ENCODE data around the gene SLC25A31. TPM values are rescaled to one million over a fixed set of nuclear protein-coding genes. Genes with fewer than 3 reads are reported as not detected.

The SLC25A31 gene
- total and polyA plus RNA-seq, 10 of the 15 experiments (the other 5 are each of a cell fraction or from before 2014, with no cell fraction given) = not detected

DNA sequence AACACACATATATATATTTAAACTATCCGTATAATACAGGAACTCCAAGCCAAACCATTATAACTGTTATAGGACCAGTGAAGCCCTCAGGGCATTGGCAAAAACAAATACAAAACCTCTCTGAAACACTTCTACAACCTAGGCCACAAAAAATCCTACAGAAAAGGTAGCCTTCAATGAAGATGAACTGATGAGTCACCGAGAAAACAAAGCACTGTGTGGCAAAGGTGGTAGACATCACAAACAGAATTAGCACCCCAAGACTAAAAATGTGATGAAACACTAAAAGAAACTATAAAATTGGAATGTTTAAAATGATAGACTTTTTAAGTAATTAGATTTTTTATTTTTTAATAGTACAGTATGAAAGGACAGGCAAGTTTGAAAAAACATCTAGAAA lies 46.4 kb downstream of the SLC25A31 start (continued):
- TF ChIP-seq, protein P1, sequence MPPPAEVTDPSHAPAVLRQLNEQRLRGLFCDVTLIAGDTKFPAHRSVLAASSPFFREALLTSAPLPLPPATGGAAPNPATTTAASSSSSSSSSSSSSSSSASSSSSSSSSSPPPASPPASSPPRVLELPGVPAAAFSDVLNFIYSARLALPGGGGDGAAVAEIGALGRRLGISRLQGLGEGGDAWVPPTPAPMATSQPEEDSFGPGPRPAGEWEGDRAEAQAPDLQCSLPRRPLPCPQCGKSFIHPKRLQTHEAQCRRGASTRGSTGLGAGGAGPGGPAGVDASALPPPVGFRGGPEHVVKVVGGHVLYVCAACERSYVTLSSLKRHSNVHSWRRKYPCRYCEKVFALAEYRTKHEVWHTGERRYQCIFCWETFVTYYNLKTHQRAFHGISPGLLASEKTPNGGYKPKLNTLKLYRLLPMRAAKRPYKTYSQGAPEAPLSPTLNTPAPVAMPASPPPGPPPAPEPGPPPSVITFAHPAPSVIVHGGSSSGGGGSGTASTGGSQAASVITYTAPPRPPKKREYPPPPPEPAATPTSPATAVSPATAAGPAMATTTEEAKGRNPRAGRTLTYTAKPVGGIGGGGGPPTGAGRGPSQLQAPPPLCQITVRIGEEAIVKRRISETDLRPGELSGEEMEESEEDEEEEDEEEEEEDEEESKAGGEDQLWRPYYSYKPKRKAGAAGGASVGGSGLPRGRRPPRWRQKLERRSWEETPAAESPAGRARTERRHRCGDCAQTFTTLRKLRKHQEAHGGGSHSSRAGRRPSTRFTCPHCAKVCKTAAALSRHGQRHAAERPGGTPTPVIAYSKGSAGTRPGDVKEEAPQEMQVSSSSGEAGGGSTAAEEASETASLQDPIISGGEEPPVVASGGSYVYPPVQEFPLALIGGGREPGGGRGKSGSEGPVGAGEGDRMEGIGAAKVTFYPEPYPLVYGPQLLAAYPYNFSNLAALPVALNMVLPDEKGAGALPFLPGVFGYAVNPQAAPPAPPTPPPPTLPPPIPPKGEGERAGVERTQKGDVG (CRISPR knock-in tag; IDR thresholded peaks at IDR 0.05) = no peak

DNA sequence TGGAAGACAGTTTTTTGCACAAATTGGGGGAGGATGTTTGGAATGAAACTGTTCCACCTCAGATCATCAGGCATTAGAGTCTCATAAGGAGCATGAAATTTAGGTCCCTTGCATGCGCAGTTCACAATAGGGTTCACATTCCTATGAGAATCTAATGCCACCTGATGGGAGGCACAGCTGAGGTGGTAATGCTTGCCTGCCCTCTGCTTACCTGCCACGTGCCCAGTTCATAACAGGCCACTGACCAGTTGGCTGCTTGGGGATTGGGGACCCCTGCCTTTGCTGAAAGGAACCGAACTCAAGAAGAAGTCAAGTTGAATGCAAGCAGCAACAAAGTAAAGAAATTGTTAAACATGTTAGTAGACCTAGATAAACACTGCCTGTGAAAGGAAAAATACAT lies 47.3 kb downstream of the SLC25A31 start:
- RAD21 ChIA-PET (ENCODE audit: unreplicated experiment) = no interaction called here
- in situ Hi-C loops (cut with MboI) = no loop called here
- POLR2A ChIA-PET = interaction anchor here (1.3 kb wide), 1 partner anchor 10 kb away, joined by 4 read pairs; no protein-coding TSS in a partner anchor
- H3K4me3 ChIP-seq = no peak overlapping the region
- DNase-seq (ENCODE audit: low read depth, low spot score) (no peak), ATAC-seq (no peak), FAIRE-seq (no peak)
- H3K79me2 ChIP-seq (ENCODE audit: control insufficient read depth, insufficient read depth, low read length) = peaks cover 4% of the 10 kb centered on the region
- BruUV-seq (replicated peaks) = no TSS peak
- peaks cover 11% of the 10 kb centered on the region for H3K4me1 ChIP-seq (ENCODE audit: control insufficient read depth, insufficient read depth, low read length)
- H3K9ac ChIP-seq (ENCODE audit: control insufficient read depth, insufficient read depth, low read length) = no peak overlapping the region
- H3K27me3 ChIP-seq (replicated peaks in 1 of 2; ENCODE audit: control insufficient read depth in 2 of 2, insufficient read depth in 2 of 2, low read length in 1 of 2) = no peaks in the 10 kb centered on the region
- no peak overlapping the region for H3K4me2 ChIP-seq (ENCODE audit: control insufficient read depth, insufficient read depth)
- no peak overlapping the region for H2AFZ ChIP-seq (ENCODE audit: control insufficient read depth, low read depth, low read length)
- intact Hi-C loops (cut with micrococcal nuclease; ENCODE audit: unreplicated experiment) = no loop called here
- WGBS (ENCODE audit: insufficient coverage, insufficient replicate concordance, low lambda C conversion rate, missing lambda C conversion rate) = 67% methylated on average over 3 of the region's 3 CpGs
- SMC1A ChIA-PET (ENCODE audit: uncharacterized antibody, unreplicated experiment) = interaction anchor here (1.6 to 1.8 kb wide), 3 partner anchors 11 to 188 kb away, joined by 4 to 6 read pairs (median 5); partner anchors contain the start of genes ABHD18 and MFSD8
- no peaks in the 10 kb centered on the region for H3K36me3 ChIP-seq (ENCODE audit: control insufficient read depth in 2 of 2, insufficient read depth in 2 of 2, low read length in 1 of 2)
- CTCF ChIA-PET = interaction anchor here (1.3 to 1.6 kb wide), 2 partner anchors 9 to 45 kb away, joined by 4 to 7 read pairs; no protein-coding TSS in a partner anchor
- H3K9me3 ChIP-seq (replicated peaks; ENCODE audit: control insufficient read depth, insufficient read depth, low read length) = no peaks in the 10 kb centered on the region
- H4K20me1 ChIP-seq (ENCODE audit: control insufficient read depth, insufficient read depth) = no peaks in the 10 kb centered on the region
- no peak overlapping the region for H3K27ac ChIP-seq (ENCODE audit: control insufficient read depth, insufficient read depth)
- TF ChIP-seq NFYA (IDR thresholded peaks at IDR 0.05; ENCODE audit: borderline replicate concordance, low read depth, low read length) (no peak), MEF2A (IDR thresholded peaks at IDR 0.05; ENCODE audit: insufficient read depth, low read depth, low read length) (no peak), SREBF2 (IDR thresholded peaks at IDR 0.05; ENCODE audit: low read length) (no peak), SMARCA5 (IDR thresholded peaks at IDR 0.05) (no peak), ZNF24 (IDR thresholded peaks at IDR 0.05) (no peak), EZH2 (IDR thresholded peaks at IDR 0.05; ENCODE audit: borderline replicate concordance, control insufficient read depth, low read depth, low read length) (no peak), PAX8 (IDR thresholded peaks at IDR 0.05) (no peak), SUZ12 (IDR thresholded peaks at IDR 0.05; ENCODE audit: unreplicated experiment) (no peak), CBFB (IDR thresholded peaks at IDR 0.05; ENCODE audit: low read depth) (no peak), RBBP5 (conservative IDR thresholded peaks at IDR 0.05) (no peak), CHD4 (IDR thresholded peaks at IDR 0.05) (no peak), KLF5 (IDR thresholded peaks at IDR 0.05; ENCODE audit: partially characterized antibody) (no peak)
- TF ChIP-seq, protein P2, sequence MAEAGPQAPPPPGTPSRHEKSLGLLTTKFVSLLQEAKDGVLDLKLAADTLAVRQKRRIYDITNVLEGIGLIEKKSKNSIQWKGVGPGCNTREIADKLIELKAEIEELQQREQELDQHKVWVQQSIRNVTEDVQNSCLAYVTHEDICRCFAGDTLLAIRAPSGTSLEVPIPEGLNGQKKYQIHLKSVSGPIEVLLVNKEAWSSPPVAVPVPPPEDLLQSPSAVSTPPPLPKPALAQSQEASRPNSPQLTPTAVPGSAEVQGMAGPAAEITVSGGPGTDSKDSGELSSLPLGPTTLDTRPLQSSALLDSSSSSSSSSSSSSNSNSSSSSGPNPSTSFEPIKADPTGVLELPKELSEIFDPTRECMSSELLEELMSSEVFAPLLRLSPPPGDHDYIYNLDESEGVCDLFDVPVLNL (IDR thresholded peaks at IDR 0.05; ENCODE audit: low read depth, low read length) = no peak
- TF ChIP-seq, protein P1 (CRISPR knock-in tag; IDR thresholded peaks at IDR 0.05) = no peak
- TF ChIP-seq, protein P3, sequence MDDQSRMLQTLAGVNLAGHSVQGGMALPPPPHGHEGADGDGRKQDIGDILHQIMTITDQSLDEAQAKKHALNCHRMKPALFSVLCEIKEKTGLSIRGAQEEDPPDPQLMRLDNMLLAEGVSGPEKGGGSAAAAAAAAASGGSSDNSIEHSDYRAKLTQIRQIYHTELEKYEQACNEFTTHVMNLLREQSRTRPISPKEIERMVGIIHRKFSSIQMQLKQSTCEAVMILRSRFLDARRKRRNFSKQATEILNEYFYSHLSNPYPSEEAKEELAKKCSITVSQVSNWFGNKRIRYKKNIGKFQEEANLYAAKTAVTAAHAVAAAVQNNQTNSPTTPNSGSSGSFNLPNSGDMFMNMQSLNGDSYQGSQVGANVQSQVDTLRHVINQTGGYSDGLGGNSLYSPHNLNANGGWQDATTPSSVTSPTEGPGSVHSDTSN (IDR thresholded peaks at IDR 0.05; ENCODE audit: insufficient replicate concordance, low read depth, low read length) = no peak

Data from GM12878 (cell line).